ENCODE results near the gene STEAP4.
"Not testable (repeated sequence)": the region's sequence is repeated elsewhere in the genome, so short reads cannot be mapped to it uniquely, and the experiment has no call there.

STEAP4 gene

GRCh38 chr7:88312061-88312663 is 5.5 kb upstream of the STEAP4 start:
- DNase-seq (ENCODE audit: low read depth): no peak

GRCh38 chr7:88311675-88312036 is 5.0 kb upstream of the STEAP4 start:
- DNase-seq (ENCODE audit: low read depth): no peak

- no peak for DNase-seq (ENCODE audit: low read depth)
Measured at GRCh38 chr7:88310956-88311674, 4.4 kb upstream of the STEAP4 start.

GRCh38 chr7:88309819-88310218 is 3.1 kb upstream of the STEAP4 start:
- no peak for DNase-seq (ENCODE audit: low read depth)

GRCh38 chr7:88307823-88308222 is 1.1 kb upstream of the STEAP4 start:
- no peak for DNase-seq (ENCODE audit: low read depth)

GRCh38 chr7:88307412-88307811 is 718 bp upstream of the STEAP4 start:
- no peak for DNase-seq (ENCODE audit: low read depth)

GRCh38 chr7:88305044-88305443 is 1.6 kb downstream of the STEAP4 start:
- no peak for DNase-seq (ENCODE audit: low read depth)

- DNase-seq (ENCODE audit: low read depth): no peak
Measured at GRCh38 chr7:88302486-88302885, 4.2 kb downstream of the STEAP4 start.

GRCh38 chr7:88301924-88302323 is 4.8 kb downstream of the STEAP4 start:
- DNase-seq (ENCODE audit: low read depth): no peak

GRCh38 chr7:88300401-88300945 is 6.2 kb downstream of the STEAP4 start:
- no peak for DNase-seq (ENCODE audit: low read depth)

- no peak for DNase-seq (ENCODE audit: low read depth)
Measured at GRCh38 chr7:88299126-88299525, 7.6 kb downstream of the STEAP4 start.

- no peak for DNase-seq (ENCODE audit: low read depth)
Measured at GRCh38 chr7:88293866-88294265, 12.8 kb downstream of the STEAP4 start.

- DNase-seq (ENCODE audit: low read depth): no peak
Measured at GRCh38 chr7:88291398-88292173, 15.1 kb downstream of the STEAP4 start.

- no peak for DNase-seq (ENCODE audit: low read depth)
Measured at GRCh38 chr7:88290491-88290890, 16.2 kb downstream of the STEAP4 start.

- no peak for DNase-seq (ENCODE audit: low read depth)
Measured at GRCh38 chr7:88289564-88290025, 17.1 kb downstream of the STEAP4 start.

- DNase-seq (ENCODE audit: low read depth): no peak
Measured at GRCh38 chr7:88281749-88282148, 24.9 kb downstream of the STEAP4 start.

GRCh38 chr7:88280801-88281200 is 25.9 kb downstream of the STEAP4 start:
- DNase-seq (ENCODE audit: low read depth): no peak

GRCh38 chr7:88279323-88279722 is 27.4 kb downstream of the STEAP4 start:
- no peak for DNase-seq (ENCODE audit: low read depth)

- DNase-seq (ENCODE audit: low read depth): no peak
Measured at GRCh38 chr7:88278881-88279280, 27.8 kb downstream of the STEAP4 start.

GRCh38 chr7:88276605-88277153 is 30.0 kb downstream of the STEAP4 start:
- DNase-seq (ENCODE audit: low read depth): no peak

GRCh38 chr7:88274856-88275255 is 31.8 kb downstream of the STEAP4 start:
- not testable (repeated sequence) for DNase-seq (ENCODE audit: low read depth)

- DNase-seq (ENCODE audit: low read depth): no peak
Measured at GRCh38 chr7:88269586-88269985, 37.1 kb downstream of the STEAP4 start.

GRCh38 chr7:88268858-88269257 is 37.8 kb downstream of the STEAP4 start:
- no peak for DNase-seq (ENCODE audit: low read depth)

Measured in stimulated activated CD8-positive, alpha-beta memory T cell treated with anti-CD3 and anti-CD28 coated beads, Interleukin-12 subunit alpha, Interleukin-12 subunit beta, amount 100 ng/mL, for 1 hour (primary cell).